ENCODE data around the gene NTRK2.

The NTRK2 gene

GRCh38 chr9:84755380-84755779 lies 85.9 kb downstream of the NTRK2 start:
- no peak overlapping the region for H3K4me3 ChIP-seq (ENCODE audit: low read depth, low read length)
- no peak for TF ChIP-seq CTCF (IDR thresholded peaks at IDR 0.05; ENCODE audit: borderline replicate concordance, insufficient read depth, low read depth, low read length)

- no peak overlapping the region for H3K4me3 ChIP-seq (ENCODE audit: low read depth, low read length)
- TF ChIP-seq CTCF (IDR thresholded peaks at IDR 0.05; ENCODE audit: borderline replicate concordance, insufficient read depth, low read depth, low read length), result no peak
Observed at GRCh38 chr9:84756171-84756570, 86.6 kb downstream of the NTRK2 start.

DNA sequence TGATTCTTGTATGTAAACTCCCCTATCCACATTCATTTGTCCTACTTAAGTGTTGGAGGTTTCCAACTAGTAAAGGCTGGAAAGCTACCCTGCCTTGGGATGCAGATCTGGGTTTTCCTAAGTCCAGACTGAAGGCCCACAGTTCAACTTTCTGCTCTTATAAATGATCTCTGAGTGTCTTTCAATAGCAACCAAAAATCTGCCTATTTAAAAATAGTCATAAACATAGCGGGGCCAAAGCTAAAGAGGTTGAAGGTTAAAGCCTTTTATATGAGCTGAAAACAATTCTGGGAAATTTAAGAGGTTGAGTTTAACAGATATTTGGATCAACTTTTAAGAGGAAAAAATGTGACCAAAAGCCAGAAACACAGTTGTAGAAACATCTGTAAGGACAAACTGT lies 87.2 kb downstream of the NTRK2 start:
- no peak for TF ChIP-seq CTCF (IDR thresholded peaks at IDR 0.05; ENCODE audit: borderline replicate concordance, insufficient read depth, low read depth, low read length)
- H3K4me3 ChIP-seq (ENCODE audit: low read depth, low read length), result no peak overlapping the region

DNA sequence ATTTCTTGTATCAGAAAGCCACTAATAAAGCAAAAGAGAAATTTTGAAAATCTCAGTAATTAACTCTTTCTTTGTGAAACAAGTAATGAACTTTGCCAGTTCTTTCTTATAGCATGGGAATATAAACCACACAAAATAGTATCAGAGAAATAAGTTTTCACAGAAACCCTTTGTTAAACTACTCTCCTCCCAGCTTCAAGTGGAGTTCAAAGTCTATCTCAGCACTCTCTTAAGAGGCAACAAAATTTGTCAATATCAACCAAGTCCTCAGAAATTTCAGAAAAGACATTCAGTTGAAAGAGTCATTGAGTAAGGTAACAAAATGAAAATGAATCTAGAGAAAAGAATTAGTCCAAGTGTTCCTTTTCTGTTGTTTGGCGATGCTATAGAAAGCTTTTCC lies 89.3 kb downstream of the NTRK2 start:
- no peak for TF ChIP-seq CTCF (IDR thresholded peaks at IDR 0.05; ENCODE audit: borderline replicate concordance, insufficient read depth, low read depth, low read length)
- no peak overlapping the region for H3K4me3 ChIP-seq (ENCODE audit: low read depth, low read length)

GRCh38 chr9:84759300-84759750 lies 89.8 kb downstream of the NTRK2 start:
- no peak for TF ChIP-seq CTCF (IDR thresholded peaks at IDR 0.05; ENCODE audit: borderline replicate concordance, insufficient read depth, low read depth, low read length)
- H3K4me3 ChIP-seq (ENCODE audit: low read depth, low read length), result no peak overlapping the region

DNA sequence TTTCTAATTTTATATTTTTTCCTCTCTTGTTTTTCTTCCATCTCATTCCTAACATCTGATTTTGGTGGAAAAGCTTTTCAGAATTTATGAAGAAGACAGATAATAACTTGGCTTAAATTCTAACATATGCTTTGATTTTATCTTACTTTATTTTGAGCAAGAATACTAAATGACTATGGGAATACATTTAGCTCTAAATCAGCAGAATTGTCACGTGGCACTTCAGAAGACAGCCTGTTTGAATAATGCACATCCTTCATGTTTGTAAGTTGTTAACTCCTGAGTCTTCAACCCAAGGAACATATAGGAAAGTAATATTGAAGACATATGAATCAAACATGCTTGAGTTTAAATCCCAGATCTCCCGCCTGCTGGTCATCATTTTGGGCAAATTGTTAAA lies 90.3 kb downstream of the NTRK2 start:
- TF ChIP-seq CTCF (IDR thresholded peaks at IDR 0.05; ENCODE audit: borderline replicate concordance, insufficient read depth, low read depth, low read length), result no peak
- H3K4me3 ChIP-seq (ENCODE audit: low read depth, low read length), result no peak overlapping the region

DNA sequence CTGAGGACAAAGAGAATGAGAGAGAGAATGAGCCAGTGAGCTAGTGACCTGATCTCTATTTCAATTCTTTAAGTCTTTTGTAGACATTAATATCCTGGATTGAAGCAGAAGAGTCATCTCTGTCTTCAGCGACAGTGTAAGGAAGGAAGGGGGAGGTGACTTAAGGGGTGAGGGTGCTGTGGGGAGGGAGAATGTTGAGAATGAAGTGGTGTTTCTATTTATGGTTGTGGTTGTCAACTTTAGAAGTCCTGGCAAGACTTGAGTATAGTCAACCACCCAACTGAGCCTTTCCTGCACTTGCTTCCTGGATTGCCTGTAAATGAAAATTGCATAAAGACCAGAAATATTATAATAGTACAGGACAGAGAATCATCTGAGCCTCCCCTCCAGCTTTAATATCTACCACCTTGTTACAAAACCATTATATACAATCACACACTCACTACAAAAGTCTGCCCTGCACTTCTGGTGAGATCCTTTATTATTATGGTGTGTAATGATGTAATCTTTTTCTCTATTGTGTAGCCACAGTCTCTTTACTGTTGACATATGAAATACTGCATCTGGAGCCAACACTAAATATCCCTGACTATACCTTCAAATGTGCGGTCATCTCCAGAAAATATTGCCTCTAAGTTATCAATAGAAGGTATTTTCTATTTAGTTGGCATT lies 91.7 kb downstream of the NTRK2 start:
- no peak overlapping the region for H3K4me3 ChIP-seq (ENCODE audit: low read depth, low read length)
- no peak for TF ChIP-seq CTCF (IDR thresholded peaks at IDR 0.05; ENCODE audit: borderline replicate concordance, insufficient read depth, low read depth, low read length)

Data from GM12875 (cell line).